Fibroblast of villous mesenchyme (primary cell): ENCODE data around the gene NAA15. TPM values are rescaled to one million over a fixed set of nuclear protein-coding genes. Genes with fewer than 3 reads are reported as not detected.
"Not testable (repeated sequence)": the region's sequence is repeated elsewhere in the genome, so short reads cannot be mapped to it uniquely, and the experiment has no call there.

Experiments used
- DNase-seq: peaks from one replicate; pipeline ENCODE4 v3.0.0-alpha.2; 2010; ENCODE audit warnings: low read depth
- H3K4me3 ChIP-seq: 2 replicates; pipeline ENCODE4 v1.5.1; 2011; ENCODE audit warnings: low read depth, mild to moderate bottlenecking, low read length
- total RNA-seq: library from RNA; depleted of rRNA; stranded (reverse); fragments of >200 nt; gene quantifications from 2 replicates; pipeline ENCODE4 v1.2.3, GENCODE V29; 2012
- TF ChIP-seq, protein P1 (sequence below): IDR thresholded peaks from 2 replicates; pipeline ENCODE4 v1.5.1; 2012; ENCODE audit warnings: low read depth, mild to moderate bottlenecking, low read length; ENCODE audit not compliant: insufficient read depth

NAA15 gene
- total RNA-seq, 1 donor = 66.5 TPM

DNA sequence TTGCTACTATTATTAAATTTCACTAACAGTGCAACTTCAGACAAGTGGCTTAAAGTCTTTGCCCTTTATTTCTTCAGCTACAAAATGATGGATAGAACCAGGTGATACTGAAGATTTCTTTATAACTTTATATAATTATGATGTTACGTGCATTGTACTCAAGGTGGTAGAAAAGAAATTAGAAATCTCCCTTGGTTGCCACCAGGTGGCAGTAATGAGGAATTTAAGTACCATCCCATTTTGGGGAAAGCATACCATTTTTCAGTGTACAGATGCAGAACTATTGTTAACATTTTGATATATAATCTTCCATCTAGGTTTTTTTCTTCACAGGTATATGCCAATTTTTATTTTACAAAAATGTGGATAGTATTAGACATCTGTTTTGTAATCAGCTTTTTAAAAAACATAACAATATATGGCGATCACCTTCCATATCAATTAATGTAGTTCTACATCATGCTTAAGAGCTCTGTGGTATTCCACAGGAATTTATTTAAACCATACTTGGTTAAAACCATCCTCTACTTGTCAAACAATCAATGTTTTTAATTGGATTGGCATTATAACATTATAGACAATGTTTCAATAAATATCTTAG lies 114.9 kb downstream of the NAA15 start:
- TF ChIP-seq, protein P1, sequence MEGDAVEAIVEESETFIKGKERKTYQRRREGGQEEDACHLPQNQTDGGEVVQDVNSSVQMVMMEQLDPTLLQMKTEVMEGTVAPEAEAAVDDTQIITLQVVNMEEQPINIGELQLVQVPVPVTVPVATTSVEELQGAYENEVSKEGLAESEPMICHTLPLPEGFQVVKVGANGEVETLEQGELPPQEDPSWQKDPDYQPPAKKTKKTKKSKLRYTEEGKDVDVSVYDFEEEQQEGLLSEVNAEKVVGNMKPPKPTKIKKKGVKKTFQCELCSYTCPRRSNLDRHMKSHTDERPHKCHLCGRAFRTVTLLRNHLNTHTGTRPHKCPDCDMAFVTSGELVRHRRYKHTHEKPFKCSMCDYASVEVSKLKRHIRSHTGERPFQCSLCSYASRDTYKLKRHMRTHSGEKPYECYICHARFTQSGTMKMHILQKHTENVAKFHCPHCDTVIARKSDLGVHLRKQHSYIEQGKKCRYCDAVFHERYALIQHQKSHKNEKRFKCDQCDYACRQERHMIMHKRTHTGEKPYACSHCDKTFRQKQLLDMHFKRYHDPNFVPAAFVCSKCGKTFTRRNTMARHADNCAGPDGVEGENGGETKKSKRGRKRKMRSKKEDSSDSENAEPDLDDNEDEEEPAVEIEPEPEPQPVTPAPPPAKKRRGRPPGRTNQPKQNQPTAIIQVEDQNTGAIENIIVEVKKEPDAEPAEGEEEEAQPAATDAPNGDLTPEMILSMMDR = peak; percentile 64
- peak; percentile 67 for DNase-seq
- no peak overlapping the region for H3K4me3 ChIP-seq

DNA sequence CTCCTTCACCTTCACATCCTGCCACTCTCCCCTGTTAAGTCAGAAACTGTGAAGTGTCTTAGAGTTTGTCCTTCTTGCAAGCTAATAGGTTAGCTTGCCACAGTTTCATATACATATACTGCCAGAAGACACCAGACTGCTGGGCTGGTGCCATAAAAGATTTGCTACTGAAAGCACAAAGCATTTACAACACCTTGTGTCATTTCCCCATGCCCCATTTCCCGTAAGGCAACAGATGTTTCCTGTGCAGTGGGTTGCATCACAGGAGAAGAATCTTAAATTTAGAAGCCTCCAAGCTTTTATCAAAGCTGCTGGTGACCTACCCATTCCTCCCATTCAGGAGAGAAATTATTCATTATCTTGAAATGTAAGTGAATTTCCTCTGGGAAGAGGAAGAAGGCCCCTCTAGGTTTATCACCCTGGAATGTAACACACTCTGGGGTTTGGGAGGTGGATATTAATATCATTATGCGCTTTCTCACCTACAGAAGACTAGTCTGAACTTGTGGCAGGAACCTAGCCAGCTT lies 118.1 kb downstream of the NAA15 start:
- peak; percentile 91 for DNase-seq
- no peak overlapping the region for H3K4me3 ChIP-seq
- TF ChIP-seq, protein P1 = no peak

DNA sequence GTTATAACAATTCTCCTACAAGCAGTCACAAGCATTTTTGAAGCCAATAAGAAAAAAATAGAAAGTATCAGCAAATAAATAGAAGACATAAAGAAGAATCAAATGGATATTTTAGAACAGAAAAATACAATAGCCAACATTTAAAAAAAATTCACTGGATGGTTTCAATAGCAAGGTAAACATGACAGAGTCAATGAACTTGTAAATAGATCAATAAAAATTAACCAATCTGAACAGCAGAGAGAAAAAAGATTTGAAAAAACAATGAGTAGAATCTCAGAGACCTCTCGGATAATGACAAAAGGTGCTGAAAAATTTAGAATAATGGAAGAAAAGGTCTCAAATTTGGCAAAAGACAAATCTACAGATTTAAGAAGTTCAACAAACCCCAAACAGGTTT lies 119.3 kb downstream of the NAA15 start:
- TF ChIP-seq, protein P1 = no peak
- DNase-seq = no peak
- H3K4me3 ChIP-seq = no peak overlapping the region

DNA sequence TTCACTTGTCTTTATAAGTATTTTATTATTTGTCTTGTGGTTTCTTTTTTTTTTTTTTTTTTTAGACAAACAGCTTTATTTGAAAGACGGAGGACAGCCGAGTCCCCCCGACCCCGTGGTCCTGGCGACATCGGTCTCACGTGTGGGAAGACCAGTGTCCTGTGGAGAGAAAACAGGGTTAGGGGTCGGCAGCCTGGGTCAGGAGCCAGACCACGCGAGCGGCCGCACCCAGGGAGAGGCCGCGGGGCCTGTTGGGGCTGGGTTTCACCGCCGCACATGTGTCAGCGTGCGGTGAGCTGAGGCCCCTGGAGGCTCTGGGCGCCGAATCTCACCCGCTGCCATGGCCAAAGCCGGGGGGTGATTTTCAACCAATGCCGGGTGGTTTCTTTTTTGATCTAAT lies 134.8 kb downstream of the NAA15 start:
- TF ChIP-seq, protein P1 = no peak
- no peak overlapping the region for H3K4me3 ChIP-seq
- no peak for DNase-seq

DNA sequence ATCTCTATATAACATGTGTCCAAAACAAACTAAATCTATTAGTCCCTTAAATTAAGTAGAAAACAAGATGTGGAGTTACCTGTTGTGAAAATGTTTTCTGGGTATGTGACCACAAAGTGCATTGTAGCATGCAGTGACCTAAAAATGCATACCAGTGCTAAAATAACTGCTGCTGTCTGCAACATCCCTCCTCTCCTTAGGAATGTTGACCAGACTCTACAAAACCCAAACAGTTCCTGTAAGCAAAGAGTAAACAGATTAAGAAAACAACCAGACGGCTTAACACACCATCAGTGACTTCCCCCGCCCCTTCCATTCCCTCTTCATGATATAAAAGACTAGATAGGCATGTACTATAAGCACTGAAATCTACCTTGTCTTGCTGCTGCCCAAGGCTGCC lies 136.8 kb downstream of the NAA15 start:
- DNase-seq = peak; percentile 55
- H3K4me3 ChIP-seq = no peak overlapping the region
- TF ChIP-seq, protein P1 = no peak

DNA sequence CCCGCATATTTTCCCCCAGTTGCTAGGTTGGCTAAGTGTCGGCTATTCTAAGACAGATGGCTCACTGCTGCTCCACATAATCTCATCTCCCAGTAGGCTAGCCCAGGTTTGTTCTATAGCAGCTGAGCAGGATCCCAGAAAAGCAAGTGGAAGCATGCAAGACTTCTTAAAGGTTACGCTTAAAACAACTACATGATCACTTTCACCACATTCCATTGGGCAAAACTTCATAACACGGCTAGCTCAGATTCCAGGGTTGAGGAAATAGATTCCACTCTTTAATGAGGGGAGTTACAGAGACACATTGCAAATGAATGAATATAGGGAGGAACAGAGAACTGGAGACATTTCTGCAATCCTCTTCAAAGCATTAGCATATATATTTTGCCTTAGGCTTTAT lies 139.7 kb downstream of the NAA15 start:
- H3K4me3 ChIP-seq = no peak overlapping the region
- peak; percentile 27 for DNase-seq
- TF ChIP-seq, protein P1 = no peak

DNA sequence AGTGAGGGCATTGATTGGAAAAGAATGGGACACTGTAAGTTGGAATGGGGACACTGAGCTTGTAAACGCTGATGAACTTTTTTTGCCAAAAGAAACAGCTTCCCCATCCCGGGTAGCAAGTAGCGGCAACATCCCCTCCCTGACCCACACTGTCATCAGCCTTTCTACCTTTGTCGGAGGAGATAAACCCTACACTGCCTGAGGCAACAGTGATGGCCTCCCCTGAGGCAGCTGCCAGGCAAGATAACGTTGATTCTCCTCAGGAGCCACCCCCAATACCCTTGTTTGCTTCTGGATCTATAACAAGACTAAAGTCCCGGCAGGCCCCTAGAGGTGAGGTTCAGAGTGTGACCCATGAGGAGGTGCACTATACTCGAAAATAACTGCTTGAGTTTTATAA lies 142.4 kb downstream of the NAA15 start:
- DNase-seq = no peak
- TF ChIP-seq, protein P1 = no peak
- no peak overlapping the region for H3K4me3 ChIP-seq

DNA sequence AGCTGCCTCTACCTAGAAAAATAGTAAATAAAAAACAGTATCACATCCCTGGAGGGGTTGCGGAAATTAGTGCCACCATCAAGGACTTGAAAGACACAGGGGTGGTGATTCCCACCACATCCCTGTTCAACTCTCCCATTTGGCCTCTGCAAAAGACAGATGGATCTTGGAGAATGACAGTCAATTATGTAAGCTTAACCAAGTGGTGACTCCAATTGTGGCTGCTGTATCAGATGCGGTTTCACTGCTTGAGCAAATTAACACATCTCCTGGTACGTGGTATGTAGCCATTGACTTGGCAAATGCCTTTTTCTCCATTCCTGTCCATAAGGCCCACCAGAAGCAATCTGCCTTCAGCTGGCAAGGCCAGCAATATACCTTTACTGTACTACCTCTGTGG lies 143.6 kb downstream of the NAA15 start:
- not testable (repeated sequence) for H3K4me3 ChIP-seq, DNase-seq

DNA sequence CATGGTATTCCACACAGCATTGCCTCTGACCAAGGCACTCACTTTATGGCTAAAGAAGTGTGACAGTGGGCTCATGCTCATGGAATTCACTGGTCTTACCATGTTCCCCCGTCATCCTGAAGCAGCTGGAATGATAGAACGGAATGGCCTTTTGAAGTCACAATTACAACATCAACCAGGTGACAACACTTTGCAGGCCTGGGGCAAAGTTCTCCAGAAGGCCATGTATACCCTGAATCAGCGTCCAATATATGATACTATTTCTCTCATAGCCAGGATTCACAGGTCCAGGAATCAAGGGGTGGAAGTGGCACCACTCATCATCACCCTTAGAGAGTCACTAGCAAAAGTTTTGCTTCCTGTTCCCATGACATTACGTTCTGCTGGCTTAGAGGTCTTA lies 145.8 kb downstream of the NAA15 start:
- DNase-seq = not testable (repeated sequence)

More for the DNA sequence above, 145.8 kb downstream of the NAA15 start:
- not testable (repeated sequence) for H3K4me3 ChIP-seq
